Kidney (tissue), 14 donors: ENCODE measurements around the gene GGTLC2. TPM values are rescaled to one million over a fixed set of nuclear protein-coding genes. Genes with fewer than 3 reads are reported as not detected.

Experiments
- DNase-seq, 5 donors: peaks; one replicate each; pipeline ENCODE4 v3.0.0-alpha.2; 2013 to 2020
- FAIRE-seq: peaks from 2 replicates; lab custom pipeline; 2012; peaks lifted over from hg19 to GRCh38; lab: Jason Lieb, UNC
- H3K27ac ChIP-seq, 2 donors: one replicate each; pipeline ENCODE4 v1.7.0; 2013; ENCODE audit warnings: low read depth in 2 of 2, low read length in 2 of 2, inconsistent platforms in 1 of 2
- H3K27me3 ChIP-seq: one replicate; pipeline ENCODE4 v1.7.1; 2013; ENCODE audit warnings: low read length, inconsistent platforms; ENCODE audit not compliant: control insufficient read depth, insufficient read depth
- H3K36me3 ChIP-seq, 3 donors: one replicate each; pipeline versions ENCODE4 v1.7.0 to v1.7.1; 2013; ENCODE audit warnings: low read length in 3 of 3, control low read depth in 1 of 3, inconsistent platforms in 1 of 3; ENCODE audit not compliant: insufficient read depth in 3 of 3, control insufficient read depth in 2 of 3
- H3K4me1 ChIP-seq, 3 donors: one replicate each; pipeline versions ENCODE4 v1.7.0 to v1.7.1; 2013; ENCODE audit warnings: low read length in 3 of 3, inconsistent platforms in 1 of 3, low read depth in 1 of 3; ENCODE audit not compliant: control insufficient read depth in 2 of 3, insufficient read depth in 2 of 3
- H3K4me3 ChIP-seq, 3 donors: one replicate each; pipeline versions ENCODE4 v1.7.0 to v1.8.1; 2013; ENCODE audit warnings: low read length in 3 of 3, control low read depth in 1 of 3, inconsistent platforms in 1 of 3
- H3K9ac ChIP-seq, 3 donors: one replicate each; pipeline versions ENCODE4 v1.7.0 to v1.7.1; 2013; ENCODE audit warnings: low read length in 3 of 3, control low read depth in 1 of 3, inconsistent platforms in 1 of 3
- H3K9me3 ChIP-seq, 3 donors: one replicate each; pipeline versions ENCODE4 v1.7.0 to v1.7.1; 2013; ENCODE audit warnings: low read length in 3 of 3, control low read depth in 1 of 3, inconsistent platforms in 1 of 3; ENCODE audit not compliant: control insufficient read depth in 2 of 3, insufficient read depth in 1 of 3
- intact Hi-C: fragments of 100-400 bp; cut with DNase I; formaldehyde crosslinking; loops from one replicate; pipeline ENCODE4 v1.11.1; 2022
- polyA plus RNA-seq: library from polyadenylated mRNA; stranded (reverse); fragments of 350-450 nt; fragmentation: Illumina TruSeq; extraction: RNeasy Lipid Tissue Mini Kit (QIAGEN cat#74804); gene quantifications from one replicate; pipeline ENCODE4 v1.2.3, GENCODE V29; 2014; ENCODE audit warnings: low read depth, low replicate concordance; ENCODE audit not compliant: insufficient read depth
- total RNA-seq: library from RNA; stranded (reverse); fragmentation: NEBNext Ultra II Directional; extraction: Animal tissue kit (Norgen Biotek cat#: 25700); gene quantifications from one replicate; pipeline ENCODE4 v1.2.1, GENCODE V29; 2021
- TF ChIP-seq, protein P1 (sequence below): IDR thresholded peaks from 3 replicates; pipeline ENCODE4 v1.5.1; 2012; ENCODE audit warnings: mild to moderate bottlenecking, moderate library complexity, borderline replicate concordance; ENCODE audit not compliant: insufficient read depth; ENCODE audit errors: extremely low read depth
- donor health status: control.
- donor health status: control.
- donor health status: control.
- donor health status: control.
- donor health status: control.
- donor health status: DM: yes; HTN: yes; CAD: no.
- donor health status: Normal renal cell carcinoma (clear cell type).

Gene GGTLC2
- total and polyA plus RNA-seq, 2 donors from 2014 or later, result 0.76 TPM; not detected in 1

DNA sequence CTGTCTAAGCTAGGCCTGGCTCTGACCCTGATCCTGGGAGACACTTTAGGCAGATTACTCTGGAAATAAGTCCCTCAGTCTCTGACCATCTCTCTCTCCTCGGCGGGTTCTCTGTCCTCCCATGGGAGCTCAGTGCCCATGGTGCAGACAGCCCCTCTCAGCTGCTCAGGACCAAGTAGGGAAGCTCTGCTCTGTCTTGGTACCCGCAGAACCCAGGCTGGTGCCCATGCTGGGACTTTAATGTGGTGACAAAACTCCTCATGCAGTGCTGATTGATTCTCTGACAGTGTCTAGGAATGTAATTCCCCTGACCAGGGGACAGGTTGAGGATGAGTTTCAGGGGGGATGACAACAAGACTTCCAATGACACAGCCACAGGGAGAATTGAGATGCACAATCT is 30.3 kb upstream of the GGTLC2 start:
- Histone ChIP-seq H3K36me3 (no peaks in the 10 kb centered on the region), H3K4me3 (no peak overlapping the region), H3K9ac (no peak overlapping the region), H3K9me3 (no peaks in the 10 kb centered on the region), H3K27ac (no peak overlapping the region), H3K27me3 (no peaks in the 10 kb centered on the region), H3K4me1 (no peaks in the 10 kb centered on the region)
- TF ChIP-seq, protein P1, sequence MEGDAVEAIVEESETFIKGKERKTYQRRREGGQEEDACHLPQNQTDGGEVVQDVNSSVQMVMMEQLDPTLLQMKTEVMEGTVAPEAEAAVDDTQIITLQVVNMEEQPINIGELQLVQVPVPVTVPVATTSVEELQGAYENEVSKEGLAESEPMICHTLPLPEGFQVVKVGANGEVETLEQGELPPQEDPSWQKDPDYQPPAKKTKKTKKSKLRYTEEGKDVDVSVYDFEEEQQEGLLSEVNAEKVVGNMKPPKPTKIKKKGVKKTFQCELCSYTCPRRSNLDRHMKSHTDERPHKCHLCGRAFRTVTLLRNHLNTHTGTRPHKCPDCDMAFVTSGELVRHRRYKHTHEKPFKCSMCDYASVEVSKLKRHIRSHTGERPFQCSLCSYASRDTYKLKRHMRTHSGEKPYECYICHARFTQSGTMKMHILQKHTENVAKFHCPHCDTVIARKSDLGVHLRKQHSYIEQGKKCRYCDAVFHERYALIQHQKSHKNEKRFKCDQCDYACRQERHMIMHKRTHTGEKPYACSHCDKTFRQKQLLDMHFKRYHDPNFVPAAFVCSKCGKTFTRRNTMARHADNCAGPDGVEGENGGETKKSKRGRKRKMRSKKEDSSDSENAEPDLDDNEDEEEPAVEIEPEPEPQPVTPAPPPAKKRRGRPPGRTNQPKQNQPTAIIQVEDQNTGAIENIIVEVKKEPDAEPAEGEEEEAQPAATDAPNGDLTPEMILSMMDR, result no peak
- FAIRE-seq (no peak), DNase-seq (peak in 1 of 5 donors; percentile 12)
- intact Hi-C loops, result no loop called here

DNA sequence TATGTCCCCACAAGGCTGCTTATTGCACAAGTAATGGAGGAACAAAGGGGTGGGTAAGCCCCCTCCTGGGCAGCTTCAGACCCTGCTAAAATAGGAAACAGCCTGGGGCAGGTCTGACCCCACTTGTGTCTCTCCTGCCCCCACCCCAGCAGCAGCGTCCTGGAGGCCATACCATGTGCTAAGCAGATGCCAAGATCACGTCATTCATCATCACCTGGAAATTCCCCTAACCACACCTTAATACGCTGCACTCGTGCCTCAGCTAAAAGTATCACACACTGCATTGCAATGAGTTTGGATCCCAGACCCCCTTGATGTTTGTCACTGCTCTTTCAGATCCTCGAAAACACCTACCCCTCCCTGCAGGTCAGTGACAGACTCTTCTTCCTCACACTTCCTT is 27.8 kb upstream of the GGTLC2 start:
- H3K36me3 ChIP-seq, result no peaks in the 10 kb centered on the region
- H3K4me3 ChIP-seq, result no peak overlapping the region
- intact Hi-C loops, result no loop called here
- no peaks in the 10 kb centered on the region for H3K4me1 ChIP-seq
- H3K9me3 ChIP-seq, result no peaks in the 10 kb centered on the region
- no peak for FAIRE-seq
- no peak overlapping the region for H3K9ac ChIP-seq
- no peaks in the 10 kb centered on the region for H3K27me3 ChIP-seq
- DNase-seq, result no peak
- TF ChIP-seq, protein P1, result no peak
- H3K27ac ChIP-seq, result no peak overlapping the region

DNA sequence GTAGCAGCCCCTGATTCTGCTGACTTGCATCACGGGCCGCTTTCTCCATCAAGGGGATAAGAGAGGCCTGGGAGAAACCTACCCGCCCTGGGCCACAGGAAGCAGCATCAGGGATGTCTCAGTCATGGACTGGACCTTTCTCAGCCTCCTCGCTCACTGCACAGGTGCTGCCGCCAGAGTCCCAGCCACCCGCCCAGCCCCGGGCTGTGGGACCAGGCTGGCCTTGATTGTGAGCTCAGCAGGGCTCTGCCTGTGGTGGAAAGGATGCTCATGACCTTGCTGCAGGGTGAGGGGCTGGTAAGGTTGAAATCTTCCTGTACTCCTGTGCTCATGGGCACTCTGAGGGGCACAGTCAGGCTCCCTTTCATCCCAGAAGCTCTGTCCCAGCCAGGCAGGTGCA is 26.0 kb upstream of the GGTLC2 start:
- H3K36me3 ChIP-seq, result no peaks in the 10 kb centered on the region
- intact Hi-C loops, result no loop called here
- H3K9me3 ChIP-seq, result no peaks in the 10 kb centered on the region
- H3K27me3 ChIP-seq, result no peaks in the 10 kb centered on the region
- TF ChIP-seq, protein P1, result no peak
- no peak overlapping the region for H3K9ac ChIP-seq
- no peaks in the 10 kb centered on the region for H3K4me1 ChIP-seq
- no peak overlapping the region for H3K27ac ChIP-seq
- DNase-seq, result no peak
- no peak overlapping the region for H3K4me3 ChIP-seq
- no peak for FAIRE-seq

DNA sequence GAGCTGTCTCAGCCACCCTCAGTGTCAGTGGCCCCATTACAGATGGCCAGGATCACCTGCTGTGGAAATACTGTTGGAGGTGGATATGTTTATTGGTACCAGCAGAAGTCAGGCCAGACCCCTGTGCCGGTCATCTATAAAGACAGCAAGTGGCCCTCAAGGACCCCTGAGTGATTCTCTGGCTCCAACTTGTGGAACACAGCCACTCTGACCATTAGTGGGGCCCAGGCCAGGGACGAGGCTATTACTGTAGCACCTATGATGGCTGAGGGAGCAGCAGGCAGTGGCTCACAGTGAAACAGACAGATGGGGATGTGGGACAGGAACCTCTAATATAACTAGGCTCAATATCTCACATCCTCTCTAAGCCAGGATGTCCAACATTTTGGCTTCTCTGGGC is 25.5 kb upstream of the GGTLC2 start:
- Histone ChIP-seq H3K9ac (no peak overlapping the region), H3K36me3 (no peaks in the 10 kb centered on the region), H3K9me3 (no peaks in the 10 kb centered on the region), H3K4me1 (no peaks in the 10 kb centered on the region), H3K4me3 (no peak overlapping the region), H3K27ac (no peak overlapping the region), H3K27me3 (no peaks in the 10 kb centered on the region)
- FAIRE-seq (no peak), DNase-seq (no peak)
- TF ChIP-seq, protein P1, result no peak
- intact Hi-C loops, result no loop called here
